GM19372 (cell line): ENCODE results near the gene TTC9C.
"Not testable (repeated sequence)": the region's sequence is repeated elsewhere in the genome, so short reads cannot be mapped to it uniquely, and the experiment has no call there.

Experiments used
- ATAC-seq: cut with Tn5 transposase; IDR thresholded peaks from one replicate; pipeline ENCODE4 v1.9.1; 2021; ENCODE audit warnings: mild to moderate bottlenecking, low read depth, moderate library complexity; ENCODE audit not compliant: unreplicated experiment

The TTC9C gene

GRCh38 chr11:62709247-62710000 lies 18.9 kb upstream of the TTC9C start:
- peak; percentile 73 for ATAC-seq

GRCh38 chr11:62710001-62710345 lies 18.3 kb upstream of the TTC9C start:
- no peak for ATAC-seq

GRCh38 chr11:62712276-62712812 lies 15.9 kb upstream of the TTC9C start:
- ATAC-seq: no peak

- ATAC-seq: no peak
Observed at GRCh38 chr11:62712861-62713260, 15.4 kb upstream of the TTC9C start.

GRCh38 chr11:62713343-62713742 lies 14.9 kb upstream of the TTC9C start:
- ATAC-seq: no peak

- ATAC-seq: no peak
Observed at GRCh38 chr11:62715150-62716130, 12.8 kb upstream of the TTC9C start.

- no peak for ATAC-seq
Observed at GRCh38 chr11:62716206-62716605, 12.1 kb upstream of the TTC9C start.

- ATAC-seq: no peak
Observed at GRCh38 chr11:62716816-62717215, 11.5 kb upstream of the TTC9C start.

- ATAC-seq: no peak
Observed at GRCh38 chr11:62719302-62719978, 8.8 kb upstream of the TTC9C start.

- no peak for ATAC-seq
Observed at GRCh38 chr11:62721994-62722393, 6.3 kb upstream of the TTC9C start.

- ATAC-seq: no peak
Observed at GRCh38 chr11:62724171-62724570, 4.1 kb upstream of the TTC9C start.

GRCh38 chr11:62725646-62726045 lies 2.6 kb upstream of the TTC9C start:
- no peak for ATAC-seq

GRCh38 chr11:62726156-62726914 lies 2.0 kb upstream of the TTC9C start:
- ATAC-seq: peak; percentile 2

- no peak for ATAC-seq
Observed at GRCh38 chr11:62726915-62727164, 1.4 kb upstream of the TTC9C start.

GRCh38 chr11:62727165-62727871 lies 968 bp upstream of the TTC9C start, which contains the start of gene HNRNPUL2:
HNRNPUL2 (minus strand) TSS chr11:62727457; CDS start chr11:62727156, 301 bp downstream.
- ATAC-seq: peak; percentile 64

- peak; percentile 46 for ATAC-seq
Observed at GRCh38 chr11:62727872-62728170, 465 bp upstream of the TTC9C start.

- ATAC-seq: not testable (repeated sequence)
Observed at GRCh38 chr11:62730076-62730475, 1.8 kb downstream of the TTC9C start.

- no peak for ATAC-seq
Observed at GRCh38 chr11:62732830-62733229, 4.5 kb downstream of the TTC9C start.

GRCh38 chr11:62737196-62737595 lies 8.9 kb downstream of the TTC9C start:
- no peak for ATAC-seq
